SU-DHL-6 (cell line): ENCODE measurements around the gene NPIPA8.
"Not testable (repeated sequence)": the region's sequence is repeated elsewhere in the genome, so short reads cannot be mapped to it uniquely, and the experiment has no call there.

ENCODE experiments used
- H2AFZ ChIP-seq: fragments of 200-600 bp; sonication (generic); 2 replicates; pipeline ENCODE4 v1.6.1; 2014; ENCODE audit warnings: low read depth, mild to moderate bottlenecking, moderate library complexity, mixed read lengths, antibody characterized with exemption, low read length; ENCODE audit not compliant: severe bottlenecking
- H3F3A ChIP-seq: fragments of 200-600 bp; shearing (Covaris generic); 2 replicates; pipeline ENCODE4 v1.6.0; 2016; ENCODE audit warnings: antibody characterized with exemption, mild to moderate bottlenecking; ENCODE audit not compliant: insufficient read depth
- H3K27ac ChIP-seq: fragments of 200-600 bp; sonication (generic); 2 replicates; pipeline ENCODE4 v1.5.1; 2016; ENCODE audit warnings: low read depth, mild to moderate bottlenecking, low read length, moderate library complexity, mixed read lengths
- H3K27me3 ChIP-seq: fragments of 200-600 bp; sonication (generic), shearing (Covaris generic); 2 replicates; pipeline ENCODE4 v1.6.0; 2014; ENCODE audit warnings: mild to moderate bottlenecking, low read length
- H3K36me3 ChIP-seq: fragments of 200-600 bp; sonication (generic); 2 replicates; pipeline ENCODE4 v1.6.1; 2014; ENCODE audit warnings: mild to moderate bottlenecking, low read length, mixed read lengths
- H3K4me2 ChIP-seq: fragments of 300-600, 200-600 bp; shearing (Covaris generic), sonication (generic); 2 replicates; pipeline ENCODE4 v1.6.0; 2014; ENCODE audit warnings: low read length, low read depth, mild to moderate bottlenecking; ENCODE audit not compliant: poor library complexity, severe bottlenecking
- H3K4me3 ChIP-seq: fragments of 200-600 bp; sonication (generic); 2 replicates; pipeline ENCODE4 v1.5.1; 2014; ENCODE audit warnings: antibody characterized with exemption, low read length, mild to moderate bottlenecking, mixed read lengths; ENCODE audit not compliant: insufficient read depth, poor library complexity, severe bottlenecking
- H3K79me2 ChIP-seq: fragments of 200-600 bp; sonication (generic); 2 replicates; pipeline ENCODE4 v1.6.1; 2014; ENCODE audit warnings: mild to moderate bottlenecking, low read length, moderate library complexity; ENCODE audit not compliant: insufficient read depth
- H3K9ac ChIP-seq: fragments of 200-600 bp; sonication (generic); 2 replicates; pipeline ENCODE4 v1.7.0; 2014; ENCODE audit warnings: mild to moderate bottlenecking, low read length
- H3K9me2 ChIP-seq: fragments of 200-600 bp; sonication (generic); replicated peaks from 2 replicates; pipeline ENCODE4 v1.6.1; 2014; ENCODE audit warnings: low read length; ENCODE audit not compliant: insufficient read depth
- H3K9me3 ChIP-seq: fragments of 200-600 bp; sonication (generic); 2 replicates; pipeline ENCODE4 v1.6.1; 2014; ENCODE audit warnings: low read length, mixed read lengths; ENCODE audit not compliant: insufficient read depth
- H4K20me1 ChIP-seq: fragments of 200-600 bp; sonication (generic); 2 replicates; pipeline ENCODE4 v1.6.1; 2014; ENCODE audit warnings: low read depth, mild to moderate bottlenecking, antibody characterized with exemption, low read length, moderate library complexity, mixed read lengths

Gene NPIPA8

DNA sequence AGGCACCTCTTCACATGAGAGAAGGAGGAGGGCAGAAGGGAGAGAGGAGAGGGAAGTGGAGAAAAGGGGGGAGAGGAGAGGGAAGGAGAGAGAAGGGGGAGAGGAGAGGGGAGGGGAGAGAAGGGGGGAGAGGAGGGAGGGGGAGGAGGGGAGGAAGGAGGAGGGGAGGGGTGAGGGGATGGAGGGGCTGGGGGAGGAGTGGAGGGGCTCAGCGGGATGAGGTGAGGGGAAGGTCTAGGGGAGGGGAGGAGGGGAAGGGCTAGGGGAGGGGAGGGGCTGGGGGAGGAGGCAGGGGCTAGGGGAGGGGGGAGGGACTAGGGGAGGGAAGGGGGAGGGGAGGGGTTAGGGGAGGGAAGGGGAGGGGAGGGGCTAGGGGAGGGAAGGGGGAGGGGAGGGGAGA lies 5.5 kb upstream of the NPIPA8 start:
- not testable (repeated sequence) for H3K79me2 ChIP-seq, H3K27ac ChIP-seq, H3K4me2 ChIP-seq, H3K36me3 ChIP-seq, H3K9me3 ChIP-seq, H3K9ac ChIP-seq, H3K4me3 ChIP-seq, H2AFZ ChIP-seq, H3K27me3 ChIP-seq, H3F3A ChIP-seq, H4K20me1 ChIP-seq, H3K9me2 ChIP-seq

- not testable (repeated sequence) for H3K36me3 ChIP-seq, H2AFZ ChIP-seq, H3K4me3 ChIP-seq, H3K9ac ChIP-seq, H4K20me1 ChIP-seq, H3F3A ChIP-seq, H3K27me3 ChIP-seq, H3K79me2 ChIP-seq, H3K9me3 ChIP-seq, H3K27ac ChIP-seq, H3K4me2 ChIP-seq, H3K9me2 ChIP-seq
Observed at GRCh38 chr16:18341417-18341960, 5.0 kb upstream of the NPIPA8 start.

DNA sequence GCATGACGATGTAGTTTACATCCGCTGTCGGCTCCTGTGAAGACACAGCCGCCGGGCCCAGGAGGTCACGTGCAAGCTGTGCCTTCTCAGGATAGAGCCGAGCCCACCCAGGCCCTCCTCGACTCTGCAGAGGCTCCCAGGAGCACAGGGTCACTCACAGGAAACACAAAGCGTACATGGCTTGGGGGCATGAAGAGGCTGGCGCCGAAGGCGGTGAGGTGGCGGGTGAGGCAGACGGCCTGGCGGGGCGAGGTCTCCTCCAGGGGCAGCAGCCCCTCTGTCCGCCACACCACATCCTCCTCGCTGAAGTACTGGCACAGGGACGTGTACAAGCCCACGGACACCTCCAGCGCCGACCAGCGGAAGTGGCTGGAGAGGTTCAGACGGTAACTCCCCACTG lies 2.7 kb upstream of the NPIPA8 start:
- H3K9me2 ChIP-seq, H3F3A ChIP-seq, H3K79me2 ChIP-seq, H3K9me3 ChIP-seq, H3K4me2 ChIP-seq, H3K36me3 ChIP-seq, H3K27ac ChIP-seq, H3K4me3 ChIP-seq, H2AFZ ChIP-seq, H3K27me3 ChIP-seq, H4K20me1 ChIP-seq, H3K9ac ChIP-seq: not testable (repeated sequence)

DNA sequence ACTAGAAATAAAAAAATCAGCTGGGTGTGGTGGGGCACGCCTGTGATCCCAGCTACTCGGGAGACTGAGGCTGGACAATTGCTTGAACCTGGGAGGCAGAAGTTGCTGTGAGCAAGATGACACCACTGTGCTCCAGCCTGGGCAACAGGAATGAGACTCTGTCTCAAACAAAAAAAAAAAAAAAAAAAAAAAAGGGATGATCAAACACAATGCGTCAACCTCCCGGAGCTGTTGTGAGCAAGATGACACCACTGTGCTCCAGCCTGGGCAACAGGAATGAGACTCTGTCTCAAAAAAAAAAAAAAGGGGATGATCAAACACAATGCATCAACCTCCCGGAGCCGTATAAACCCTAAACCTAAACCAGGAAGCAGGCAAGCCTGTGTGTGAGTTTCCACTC lies 24.7 kb downstream of the NPIPA8 start:
- not testable (repeated sequence) for H3K36me3 ChIP-seq, H3K4me2 ChIP-seq, H3K27me3 ChIP-seq, H3K9me2 ChIP-seq, H3K9ac ChIP-seq, H2AFZ ChIP-seq, H3F3A ChIP-seq, H3K9me3 ChIP-seq, H3K27ac ChIP-seq, H4K20me1 ChIP-seq, H3K79me2 ChIP-seq, H3K4me3 ChIP-seq

GRCh38 chr16:18309159-18309558 lies 27.4 kb downstream of the NPIPA8 start:
- H2AFZ ChIP-seq, H3K27ac ChIP-seq, H3K79me2 ChIP-seq, H3K27me3 ChIP-seq, H3K4me3 ChIP-seq, H3K9ac ChIP-seq, H3K9me3 ChIP-seq, H3K36me3 ChIP-seq, H3K9me2 ChIP-seq, H3K4me2 ChIP-seq, H3F3A ChIP-seq, H4K20me1 ChIP-seq: not testable (repeated sequence)

DNA sequence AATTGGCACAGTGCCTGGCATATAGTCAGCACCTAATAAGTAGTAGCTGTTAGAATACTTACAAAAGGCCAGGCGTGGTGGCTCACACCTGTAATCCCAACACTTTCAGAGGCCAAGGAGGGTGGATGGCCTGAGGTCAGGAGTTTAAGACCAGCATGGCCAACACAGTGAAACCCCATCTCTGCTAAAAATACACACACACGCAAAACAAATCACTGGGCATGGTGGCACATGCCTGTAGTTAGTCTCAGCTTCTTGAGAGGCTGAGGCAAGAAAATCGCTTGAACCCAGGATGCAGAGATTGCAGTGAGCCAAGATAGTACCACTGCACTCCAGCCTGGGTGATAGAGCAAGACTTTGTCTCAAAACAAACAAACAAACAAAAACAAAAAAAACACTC lies 29.3 kb downstream of the NPIPA8 start:
- not testable (repeated sequence) for H3K9me2 ChIP-seq, H3K27ac ChIP-seq, H3F3A ChIP-seq

DNA sequence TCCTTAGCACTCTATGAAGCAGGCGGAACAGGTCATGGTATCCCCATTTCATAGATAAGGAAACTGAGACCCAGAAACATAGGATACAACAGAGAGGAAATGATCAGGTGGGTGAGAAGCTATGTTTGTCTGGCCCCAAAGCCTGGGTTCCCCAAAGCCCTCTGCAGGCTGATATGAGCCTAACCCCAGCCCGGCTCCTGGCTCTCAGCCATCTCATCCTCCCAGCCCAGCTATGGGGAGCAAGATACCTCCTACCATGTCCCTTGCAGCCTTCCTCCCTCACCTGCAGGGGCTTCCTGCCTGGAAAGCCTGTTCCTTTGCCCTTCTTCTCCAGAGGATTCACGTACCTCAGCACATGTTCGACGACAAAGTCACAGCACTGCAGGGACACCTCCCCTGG lies 30.5 kb downstream of the NPIPA8 start:
- not testable (repeated sequence) for H3K27me3 ChIP-seq, H3K4me3 ChIP-seq, H3K9me3 ChIP-seq, H3K79me2 ChIP-seq, H3K9ac ChIP-seq, H2AFZ ChIP-seq, H3K9me2 ChIP-seq, H4K20me1 ChIP-seq, H3K4me2 ChIP-seq, H3K36me3 ChIP-seq, H3K27ac ChIP-seq, H3F3A ChIP-seq

More for the DNA sequence above, 29.3 kb downstream of the NPIPA8 start:
- H3K36me3 ChIP-seq, H4K20me1 ChIP-seq, H2AFZ ChIP-seq, H3K4me2 ChIP-seq, H3K9me3 ChIP-seq, H3K27me3 ChIP-seq, H3K79me2 ChIP-seq, H3K4me3 ChIP-seq, H3K9ac ChIP-seq: not testable (repeated sequence)

DNA sequence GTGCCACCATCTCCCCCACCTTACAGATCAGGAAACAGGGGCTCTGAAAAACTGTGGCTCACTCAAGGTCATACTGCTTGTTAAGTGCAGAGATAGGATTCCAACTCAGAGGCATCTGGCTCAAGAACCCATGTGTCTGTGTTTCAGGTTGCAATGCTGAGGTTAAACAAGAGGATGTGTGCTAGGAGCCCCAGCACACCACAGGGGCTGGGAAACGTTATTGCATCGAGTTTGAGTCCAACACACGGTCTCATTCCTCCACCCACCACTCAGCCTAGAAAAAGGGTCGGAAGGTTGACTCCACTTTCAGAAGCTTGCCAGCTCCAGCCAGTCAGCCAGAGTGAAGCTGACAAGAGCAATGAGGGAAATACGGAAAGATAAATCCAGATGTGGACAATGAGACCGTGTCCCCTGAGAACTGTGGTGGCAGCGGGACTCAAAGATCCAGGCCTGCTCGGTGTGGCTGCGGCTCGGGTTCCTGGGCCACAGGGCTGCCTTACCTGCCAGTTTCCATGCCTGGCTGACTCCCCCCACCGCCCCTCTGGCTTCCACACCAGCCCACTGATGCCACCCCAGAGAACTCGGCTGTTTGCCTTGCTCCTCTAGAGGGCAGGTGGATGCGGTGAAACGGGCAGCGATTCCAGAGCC lies 33.4 kb downstream of the NPIPA8 start:
- H3K79me2 ChIP-seq, H3K9ac ChIP-seq, H3K9me2 ChIP-seq, H3K27me3 ChIP-seq, H4K20me1 ChIP-seq, H3K4me3 ChIP-seq, H3K36me3 ChIP-seq, H3F3A ChIP-seq, H3K9me3 ChIP-seq, H3K27ac ChIP-seq, H2AFZ ChIP-seq, H3K4me2 ChIP-seq: not testable (repeated sequence)
